Measurements from ENCODE around the gene GNG7.
"Not testable (repeated sequence)": the region's sequence is repeated elsewhere in the genome, so short reads cannot be mapped to it uniquely, and the experiment has no call there.

GNG7 gene

GRCh38 chr19:2616741-2617392 lies 85.6 kb downstream of the GNG7 start:
- DNase-seq = no peak

GRCh38 chr19:2615782-2616181 lies 86.7 kb downstream of the GNG7 start:
- DNase-seq = no peak

DNA sequence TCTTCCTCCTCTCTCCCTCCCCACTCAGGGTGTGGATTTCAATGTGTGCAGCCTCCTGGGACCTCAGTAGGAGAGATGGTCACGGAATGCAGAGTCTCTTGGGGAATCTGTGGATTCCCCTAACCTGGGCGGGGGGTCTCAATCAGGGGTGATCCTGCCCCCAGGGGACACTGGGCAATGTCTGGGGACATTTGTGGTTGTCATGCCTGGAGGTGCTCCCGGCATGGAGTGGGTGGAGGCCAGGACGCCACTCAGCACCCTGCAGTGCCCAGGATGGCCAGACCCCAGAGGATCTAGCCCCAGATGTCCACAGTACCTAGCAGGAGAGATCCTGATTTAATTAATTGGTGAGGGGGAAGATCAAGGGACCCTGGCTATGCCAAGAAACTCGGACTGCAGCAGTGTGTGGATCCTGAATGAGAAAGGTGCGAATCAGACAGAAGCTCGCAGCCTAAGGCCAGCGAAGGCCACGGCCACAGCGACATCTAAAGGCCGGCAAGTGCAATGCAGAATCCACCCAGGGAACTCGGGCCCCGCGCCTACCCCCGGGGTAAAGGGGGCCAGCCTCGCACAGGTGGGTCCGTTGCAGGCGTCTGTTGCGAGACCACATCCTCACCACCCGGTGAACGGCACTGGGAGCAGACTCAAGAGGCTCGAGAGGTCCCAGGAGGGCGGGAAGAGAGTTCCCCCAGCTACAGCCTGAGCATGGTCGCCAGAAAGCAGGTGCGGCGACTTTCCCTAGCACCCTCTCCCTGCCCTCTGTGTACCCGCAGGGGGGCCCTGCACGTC lies 88.8 kb downstream of the GNG7 start:
- no peak for DNase-seq

GRCh38 chr19:2612619-2613249 lies 89.8 kb downstream of the GNG7 start:
- DNase-seq = no peak

- no peak for DNase-seq
These were observed 90.7 kb downstream of the GNG7 start for GRCh38 chr19:2611483-2612464.

- peak; percentile 71 for DNase-seq
These were observed 91.6 kb downstream of the GNG7 start for GRCh38 chr19:2610637-2611482.

DNA sequence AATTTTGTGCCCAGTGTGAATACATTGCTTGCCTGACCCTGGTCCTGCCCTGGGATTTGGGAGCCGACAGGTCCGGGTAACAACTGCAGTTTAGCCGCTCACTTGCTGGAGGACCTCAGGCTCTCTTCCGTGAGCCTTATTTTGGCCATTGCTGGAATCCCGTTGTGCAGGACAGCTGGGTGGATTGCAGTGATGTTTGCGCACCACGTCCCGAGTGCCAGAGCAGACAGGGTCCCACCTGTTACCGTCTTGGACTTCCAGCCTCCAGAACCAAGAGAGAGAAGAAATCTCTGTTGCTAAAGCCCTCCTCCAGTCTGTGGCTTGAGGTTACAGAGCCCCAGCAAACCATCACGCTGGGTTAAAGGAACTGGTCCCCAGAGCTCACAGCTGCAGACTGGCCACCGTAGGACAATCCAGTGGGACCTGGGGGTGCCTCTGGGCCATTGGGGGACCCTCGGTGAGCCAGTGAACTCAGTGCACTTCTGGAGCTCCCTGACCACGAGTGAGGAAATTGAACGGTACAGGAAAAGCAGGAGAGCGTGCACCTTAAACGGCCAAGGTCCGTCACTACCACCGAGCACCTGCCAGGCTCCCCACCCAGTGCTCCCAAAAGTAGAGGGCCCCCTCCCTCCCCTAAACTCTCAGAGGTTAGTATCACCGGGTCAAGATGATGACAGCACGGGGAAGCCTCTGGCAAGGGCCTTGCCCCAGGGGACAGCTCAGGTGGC lies 92.9 kb downstream of the GNG7 start:
- DNase-seq = no peak

GRCh38 chr19:2609034-2609388 lies 93.5 kb downstream of the GNG7 start:
- not testable (repeated sequence) for DNase-seq

GRCh38 chr19:2608602-2608922 lies 93.9 kb downstream of the GNG7 start:
- no peak for DNase-seq

- DNase-seq = no peak
These were observed 94.5 kb downstream of the GNG7 start for GRCh38 chr19:2607712-2608601.

DNA sequence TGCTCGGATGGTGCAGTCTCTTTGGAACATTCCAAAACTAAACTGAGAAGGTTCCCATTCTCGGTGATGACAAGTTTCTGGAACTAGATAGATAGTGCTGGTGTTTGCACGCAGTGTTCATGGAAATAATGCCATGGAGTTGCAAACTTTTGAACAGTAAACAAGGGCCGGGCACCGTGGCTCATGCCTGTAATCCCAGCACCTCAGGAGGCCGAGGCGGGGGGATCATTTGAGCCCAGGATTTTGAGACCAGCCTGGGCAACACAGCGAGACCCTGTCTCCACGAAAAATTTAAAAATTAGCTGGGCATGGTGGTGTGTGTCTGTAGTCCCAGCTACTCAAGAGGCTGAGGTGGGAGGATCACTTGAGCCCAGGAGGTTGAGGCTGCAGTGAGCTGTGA lies 95.7 kb downstream of the GNG7 start:
- not testable (repeated sequence) for DNase-seq

- not testable (repeated sequence) for DNase-seq
These were observed 96.6 kb downstream of the GNG7 start for GRCh38 chr19:2605889-2606288.

DNA sequence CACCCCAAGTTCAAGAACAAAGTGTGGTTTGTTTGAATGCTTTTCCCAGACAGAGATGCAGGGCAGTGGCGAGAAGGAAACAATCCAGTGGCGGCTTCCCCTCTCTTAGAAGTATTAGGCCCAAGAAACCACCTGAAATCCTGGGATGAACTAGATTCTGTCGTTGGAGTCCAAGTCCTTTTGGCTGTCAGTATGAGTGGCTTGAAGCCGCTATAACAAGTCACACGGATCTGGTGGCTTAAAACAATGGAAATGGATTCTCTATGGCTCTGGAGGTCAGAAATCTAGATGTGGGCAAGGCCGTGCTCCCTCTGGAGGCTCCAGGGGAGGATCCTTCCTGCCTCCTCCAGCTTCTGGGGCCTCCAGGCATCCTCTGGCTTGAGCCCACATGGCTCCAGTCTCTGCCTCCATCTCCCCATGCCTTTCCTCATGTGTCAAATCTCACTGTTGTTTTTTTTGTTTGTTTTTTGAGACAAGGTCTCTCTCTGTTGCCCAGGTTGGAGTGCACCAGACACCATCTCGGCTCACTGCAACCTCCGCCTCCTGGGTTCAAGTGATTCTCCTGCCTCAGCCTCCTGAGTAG lies 97.7 kb downstream of the GNG7 start:
- no peak for DNase-seq

GRCh38 chr19:2603334-2603733 lies 99.2 kb downstream of the GNG7 start:
- no peak for DNase-seq

GRCh38 chr19:2602391-2603181 lies 99.9 kb downstream of the GNG7 start:
- DNase-seq = no peak

DNA sequence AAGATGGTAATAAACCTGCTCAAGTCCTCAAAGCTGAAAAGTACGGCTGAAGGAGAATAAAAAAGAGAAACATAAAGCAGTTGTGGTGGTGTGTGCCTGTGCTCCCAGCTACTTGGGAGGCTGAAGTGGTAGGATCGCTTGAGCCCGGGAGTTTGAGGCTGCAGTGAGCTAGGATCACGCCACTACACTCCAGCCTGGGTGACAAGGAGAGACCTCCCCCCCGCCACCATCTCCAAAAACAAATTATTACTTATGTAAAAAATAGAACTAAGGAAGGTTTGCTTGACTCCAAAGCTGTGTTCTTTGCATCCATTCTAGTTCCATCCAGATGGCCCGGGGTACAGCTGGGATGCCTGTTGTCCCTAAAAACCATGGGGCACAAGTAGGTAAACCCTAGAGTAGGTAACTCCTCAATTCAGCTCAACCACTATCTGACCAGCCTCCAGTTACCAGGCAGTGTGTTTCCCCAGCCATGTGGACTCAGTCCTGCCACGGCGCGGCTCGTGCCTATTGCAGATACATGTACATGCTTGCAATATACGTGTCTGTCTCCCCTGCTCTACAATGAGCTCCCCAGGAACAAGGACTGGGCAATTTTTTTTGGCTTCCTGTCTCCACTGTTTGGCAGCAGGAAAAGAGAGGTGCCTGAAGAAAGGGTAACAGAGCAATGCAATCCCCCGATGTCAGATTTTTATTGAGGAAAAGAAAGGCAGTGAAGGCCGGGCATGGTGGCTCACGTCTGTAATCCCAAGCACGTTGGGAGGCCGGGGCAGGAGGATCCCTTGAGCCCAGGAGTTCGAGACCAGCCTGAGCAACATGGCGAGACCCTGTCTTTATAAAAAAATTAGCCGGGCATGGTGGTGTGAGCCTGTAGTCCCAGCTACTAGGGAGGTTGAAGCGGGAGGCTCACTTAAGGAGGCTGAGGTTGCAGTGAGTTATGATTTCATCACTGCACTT lies 101.3 kb downstream of the GNG7 start:
- no peak for DNase-seq

DNA sequence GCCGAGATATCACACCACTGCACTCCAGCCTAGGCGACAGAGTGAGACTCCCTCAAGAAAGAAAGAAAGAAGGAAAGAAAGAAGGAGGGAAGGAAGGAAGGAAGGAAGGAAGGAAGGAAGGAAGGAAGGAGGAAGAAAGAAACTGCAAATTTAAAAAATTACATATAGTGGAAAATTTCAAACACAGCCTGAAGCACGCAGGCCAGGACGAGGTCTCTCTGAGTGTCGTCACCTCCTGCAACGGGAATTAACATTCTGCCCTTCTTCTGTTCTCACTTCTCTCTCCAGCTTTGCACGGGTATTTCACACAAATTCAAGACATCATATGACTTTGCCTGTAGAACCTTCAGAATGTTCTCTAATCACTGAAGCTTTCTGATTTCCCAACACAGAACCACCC lies 108.2 kb downstream of the GNG7 start:
- no peak for DNase-seq

DNA sequence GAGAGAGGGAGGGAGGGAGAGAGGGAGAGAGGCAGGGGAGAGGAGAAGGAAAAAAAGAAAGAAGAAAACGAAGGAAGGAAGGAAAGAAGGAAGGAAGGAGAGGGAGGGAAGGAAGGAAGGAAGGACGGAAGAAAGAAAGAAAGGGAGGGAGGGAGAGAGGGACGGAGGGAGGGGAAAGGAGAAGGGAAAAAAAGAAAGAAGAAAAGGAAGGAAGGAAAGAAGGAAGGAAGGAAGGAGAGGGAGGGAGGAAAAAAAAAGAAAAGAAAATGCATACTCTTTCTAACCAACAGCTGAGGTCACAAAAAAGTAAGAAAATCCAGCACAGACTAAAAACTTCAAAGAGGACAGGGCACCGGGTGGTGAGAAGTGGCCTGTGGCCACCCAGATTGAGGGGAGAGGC lies 109.7 kb downstream of the GNG7 start:
- DNase-seq = no peak
